ENCODE data around the gene DPH1.
"Not testable (repeated sequence)": the region's sequence is repeated elsewhere in the genome, so short reads cannot be mapped to it uniquely, and the experiment has no call there.

Gene DPH1

DNA sequence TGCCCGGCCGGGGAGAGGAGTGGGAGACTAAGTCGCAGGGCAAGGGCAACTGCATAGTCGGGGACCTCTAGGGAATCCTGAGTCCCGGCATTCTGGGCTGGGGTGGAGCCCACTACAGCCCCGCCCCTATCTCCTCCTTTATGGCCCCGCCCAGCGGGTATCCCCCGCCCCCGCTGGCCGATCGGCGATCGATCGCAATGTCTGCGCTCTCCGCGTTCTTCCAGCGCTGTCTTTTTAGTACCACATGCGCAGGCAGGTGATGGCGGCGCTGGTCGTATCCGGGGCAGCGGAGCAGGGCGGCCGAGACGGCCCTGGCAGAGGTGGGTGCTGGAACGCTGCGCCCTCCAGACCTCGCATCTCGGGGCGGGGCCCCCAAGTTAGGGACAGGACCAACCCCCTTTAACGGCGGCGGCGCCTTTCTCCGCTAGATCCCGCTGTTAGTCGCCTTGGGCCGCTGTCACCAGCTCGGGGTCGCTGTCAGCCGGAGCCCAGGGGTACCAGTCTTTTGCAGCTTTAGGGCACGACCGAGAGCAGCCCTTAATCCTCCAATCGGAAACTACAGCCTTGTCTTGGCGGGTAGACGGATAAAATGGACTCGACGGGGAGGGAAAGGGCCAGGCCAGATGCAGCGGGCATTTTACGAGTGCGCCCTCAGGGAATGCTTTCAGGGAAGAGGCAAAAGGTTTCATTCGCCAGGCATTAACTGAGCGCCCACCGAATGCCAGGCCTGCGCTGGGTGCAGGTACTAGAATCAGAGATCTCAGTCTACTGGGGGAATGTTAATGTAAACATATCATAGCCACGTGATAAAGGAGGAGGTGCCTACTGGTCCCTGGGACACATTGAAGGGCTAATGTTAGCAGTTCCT is at the start of gene DPH1:
Gene DPH1 (plus strand): TSS at position 243 of the 868 bp plus-strand sequence. CDS start 17 bp downstream, at position 260.
- DNase-seq, result peak in 49 of 51 donors; percentile 32 to 91 (median 79)

DNA sequence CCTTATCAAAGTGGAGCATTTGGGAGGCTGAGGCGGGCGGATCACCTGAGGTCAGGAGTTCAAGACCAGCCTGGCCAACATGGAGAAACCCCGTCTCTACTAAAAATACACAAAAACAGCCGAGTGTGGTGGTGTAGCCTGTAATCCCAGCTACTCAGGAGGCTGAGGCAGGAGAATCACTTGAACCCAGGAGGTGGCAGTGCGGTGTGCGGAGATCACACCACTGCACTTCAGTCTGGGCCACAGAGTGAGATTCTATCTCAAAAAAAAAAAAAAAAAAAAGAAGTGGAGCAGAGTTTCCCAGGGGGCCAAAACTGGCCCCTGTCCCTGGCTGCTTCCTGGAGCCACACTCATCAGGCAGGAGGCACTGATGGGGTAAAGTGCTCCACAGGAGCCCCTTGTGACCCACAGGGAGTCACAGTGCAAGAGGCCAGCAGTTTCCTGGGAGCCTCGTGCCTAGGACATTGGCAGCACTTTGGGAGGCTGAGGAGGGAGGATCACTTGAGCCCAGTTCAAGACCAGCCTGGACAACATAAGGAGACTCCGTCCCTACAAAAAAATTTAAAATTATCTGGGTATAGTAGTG is 49.2 kb upstream of the DPH1 start:
- DNase-seq, result no peak

DNA sequence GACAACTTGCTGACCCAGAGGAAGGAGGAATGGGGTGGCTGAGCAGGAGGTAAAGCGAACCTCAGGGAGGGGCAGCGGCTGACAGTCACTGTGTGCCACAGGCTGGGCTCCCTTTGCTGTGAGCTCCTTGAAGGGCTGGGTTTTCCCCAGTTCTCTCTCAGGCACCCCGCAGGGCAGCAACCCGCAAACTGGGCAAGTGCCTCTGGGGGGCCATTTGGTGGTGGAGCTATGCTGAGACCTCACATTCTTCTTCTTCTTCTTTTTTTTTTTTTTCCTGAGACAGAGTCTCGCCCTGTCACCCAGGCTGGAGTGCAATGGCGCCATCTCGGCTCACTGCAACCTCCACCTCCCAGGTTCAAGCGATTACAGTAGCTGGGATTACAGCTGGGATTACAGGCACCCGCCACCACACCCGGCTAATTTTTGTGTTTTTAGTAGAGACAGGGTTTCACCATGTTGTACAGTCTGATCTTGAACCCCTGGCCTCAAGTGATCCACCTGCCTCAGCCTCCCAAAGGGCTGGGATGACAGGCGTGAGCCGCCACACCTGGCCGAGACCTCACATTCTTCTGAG is 47.1 kb upstream of the DPH1 start:
- DNase-seq, result not testable (repeated sequence)

DNA sequence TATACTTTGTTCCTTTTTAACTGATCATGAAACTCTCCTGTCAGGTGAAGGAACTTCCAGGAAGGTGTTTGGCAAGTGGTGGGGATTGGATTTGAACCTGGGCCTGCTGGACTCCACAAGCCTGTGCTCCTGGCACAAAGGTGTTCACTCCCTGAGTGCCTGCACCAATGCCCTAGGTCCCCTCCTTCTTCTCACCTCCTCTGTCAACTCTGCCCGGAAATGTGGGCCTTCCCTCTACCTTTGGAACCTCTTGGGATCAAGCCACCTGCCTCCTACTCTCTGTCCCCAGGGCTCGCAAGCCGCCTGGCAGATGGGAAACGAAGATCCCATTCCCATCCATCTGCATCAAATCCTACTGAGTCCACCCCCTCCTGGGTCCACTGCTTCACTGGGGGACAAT is 44.9 kb upstream of the DPH1 start:
- no peak for DNase-seq

DNA sequence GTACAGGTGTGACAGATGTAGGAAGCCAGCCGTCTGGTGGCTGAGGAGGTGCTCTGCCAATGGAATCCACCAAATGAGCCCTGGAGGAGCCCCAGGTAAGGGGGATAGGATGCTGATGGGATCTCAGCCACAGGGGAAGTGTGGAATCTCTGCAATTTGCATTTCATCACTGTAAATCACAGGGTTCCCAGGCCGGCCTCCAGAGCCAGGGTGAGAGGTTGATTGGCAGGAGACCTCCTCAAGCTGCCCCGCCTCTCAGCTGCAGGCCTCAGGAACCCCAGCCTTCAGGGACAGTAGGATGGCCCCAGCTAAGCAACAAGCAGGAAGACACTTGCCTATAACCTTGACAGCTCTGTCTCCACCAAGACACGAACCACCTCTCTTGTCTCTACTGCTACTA is 44.3 kb upstream of the DPH1 start:
- no peak for DNase-seq

DNA sequence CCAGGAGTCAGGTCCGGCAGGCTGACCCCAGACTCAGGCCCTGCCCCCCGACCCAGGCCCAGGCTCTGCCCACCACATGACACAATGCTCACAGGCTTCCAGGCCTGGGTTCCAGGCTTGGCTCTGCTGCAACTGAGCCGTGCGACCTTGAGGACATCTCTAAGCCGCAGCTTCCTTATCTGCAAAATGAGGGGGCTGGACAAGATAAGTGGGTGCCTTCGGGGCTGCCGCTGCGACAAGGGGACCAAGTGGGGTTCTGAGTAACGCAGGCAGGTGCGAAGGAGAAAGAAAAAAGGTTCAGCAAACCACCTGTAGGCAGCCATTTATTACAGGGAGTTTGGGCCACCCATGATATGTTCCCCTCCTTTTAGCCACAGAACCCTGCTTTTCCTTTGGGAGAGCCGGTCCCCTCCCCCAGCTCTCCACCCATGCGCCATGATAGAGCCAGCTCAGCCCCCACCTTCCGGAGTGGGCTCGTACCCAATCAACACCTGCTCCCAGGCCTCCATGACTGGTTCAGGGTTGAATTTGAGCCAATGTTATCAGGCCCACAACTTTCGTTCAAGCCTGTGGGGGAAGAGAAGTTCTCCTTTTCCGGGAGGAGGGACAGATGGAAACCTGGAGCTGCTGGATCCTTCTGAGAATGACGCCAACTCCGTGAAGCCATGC is 43.0 kb upstream of the DPH1 start:
- peak in 1 of 51 donors; percentile 76 for DNase-seq

DNA sequence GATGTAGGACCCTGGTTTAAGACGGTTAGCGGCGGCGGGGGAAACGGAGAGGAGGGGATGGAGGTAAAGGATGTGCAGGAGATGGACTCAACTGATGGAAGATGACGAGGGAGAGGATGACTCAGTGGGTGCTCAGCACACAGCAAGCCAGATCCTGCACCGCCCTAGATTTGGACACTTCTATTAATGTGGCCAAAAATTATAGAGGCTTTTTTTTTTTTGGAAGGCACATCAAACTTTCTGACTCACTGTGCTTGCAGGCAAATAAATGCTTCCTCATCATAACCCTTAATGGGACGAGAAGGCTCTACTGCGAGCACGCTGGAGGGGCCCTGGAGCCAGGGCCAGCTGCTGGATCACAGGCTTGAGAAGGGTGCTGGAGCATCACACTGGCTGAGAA is 40.8 kb upstream of the DPH1 start:
- peak in 1 of 51 donors; percentile 55 for DNase-seq

DNA sequence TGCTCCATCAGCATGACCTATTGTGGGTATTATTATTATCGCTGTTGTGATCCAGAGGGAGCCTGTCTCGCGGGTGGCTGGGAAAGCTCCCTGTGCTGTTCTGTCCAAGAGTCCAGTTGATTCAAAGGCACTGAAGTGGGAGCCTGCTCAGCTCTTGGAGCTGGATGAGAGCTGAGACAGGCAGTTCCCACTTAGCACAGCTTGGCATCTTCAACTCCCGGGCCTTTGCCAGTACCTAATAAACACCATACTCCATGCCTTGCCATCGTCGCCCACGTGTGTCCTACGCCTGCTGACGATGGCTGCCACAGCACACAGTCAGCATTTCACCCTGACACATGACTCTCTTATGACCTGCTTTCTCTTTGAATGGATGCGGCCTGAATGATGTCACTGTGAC is 37.4 kb upstream of the DPH1 start:
- peak in 21 of 51 donors; percentile 11 to 65 (median 28) for DNase-seq

DNA sequence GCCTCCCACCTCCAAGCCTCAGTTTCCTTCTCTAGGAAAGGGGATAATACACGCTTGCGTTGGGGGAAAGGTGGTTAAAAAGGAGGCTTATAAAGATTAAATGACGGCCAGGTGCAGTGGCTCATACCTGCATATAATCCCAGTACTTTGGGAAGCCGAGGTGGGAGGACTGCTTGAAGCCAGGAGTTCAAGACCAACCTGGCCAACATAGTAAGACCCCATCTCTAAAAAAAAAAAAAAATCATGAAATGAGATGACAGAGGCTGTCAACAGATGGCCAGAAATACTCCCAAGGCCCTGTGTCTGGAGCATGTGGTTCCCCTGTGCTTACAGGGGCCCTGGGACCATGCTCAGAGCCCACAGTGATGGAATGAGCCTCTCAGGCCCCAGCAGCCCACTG is 35.2 kb upstream of the DPH1 start:
- DNase-seq, result no peak

DNA sequence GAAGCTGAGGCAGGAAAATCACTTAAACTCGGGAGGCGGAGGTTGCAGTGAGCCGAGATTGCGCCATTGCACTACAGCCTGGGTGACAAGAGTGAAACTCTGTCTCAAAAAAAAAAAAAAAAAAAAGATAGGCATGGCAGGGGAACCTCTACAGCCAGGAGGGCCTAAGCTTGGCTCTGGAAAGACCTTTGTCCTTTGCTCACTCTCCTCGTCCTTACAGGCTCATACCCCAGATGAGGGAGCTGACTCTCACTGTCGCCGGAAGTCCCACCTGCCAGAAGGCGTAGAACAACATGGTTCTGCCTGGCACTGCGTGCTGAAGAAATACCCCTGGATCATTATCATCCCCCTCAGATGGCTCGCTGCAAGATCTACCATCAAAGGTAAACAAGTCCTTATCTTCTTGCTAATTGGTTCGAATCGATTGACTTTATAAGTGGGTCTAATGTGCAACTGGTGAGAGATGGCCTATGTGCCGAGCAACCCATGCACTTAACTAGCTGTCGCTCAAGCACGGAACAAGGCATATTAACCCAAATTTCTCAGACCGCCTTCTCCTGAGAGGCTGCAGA is 34.5 kb upstream of the DPH1 start:
- no peak for DNase-seq

DNA sequence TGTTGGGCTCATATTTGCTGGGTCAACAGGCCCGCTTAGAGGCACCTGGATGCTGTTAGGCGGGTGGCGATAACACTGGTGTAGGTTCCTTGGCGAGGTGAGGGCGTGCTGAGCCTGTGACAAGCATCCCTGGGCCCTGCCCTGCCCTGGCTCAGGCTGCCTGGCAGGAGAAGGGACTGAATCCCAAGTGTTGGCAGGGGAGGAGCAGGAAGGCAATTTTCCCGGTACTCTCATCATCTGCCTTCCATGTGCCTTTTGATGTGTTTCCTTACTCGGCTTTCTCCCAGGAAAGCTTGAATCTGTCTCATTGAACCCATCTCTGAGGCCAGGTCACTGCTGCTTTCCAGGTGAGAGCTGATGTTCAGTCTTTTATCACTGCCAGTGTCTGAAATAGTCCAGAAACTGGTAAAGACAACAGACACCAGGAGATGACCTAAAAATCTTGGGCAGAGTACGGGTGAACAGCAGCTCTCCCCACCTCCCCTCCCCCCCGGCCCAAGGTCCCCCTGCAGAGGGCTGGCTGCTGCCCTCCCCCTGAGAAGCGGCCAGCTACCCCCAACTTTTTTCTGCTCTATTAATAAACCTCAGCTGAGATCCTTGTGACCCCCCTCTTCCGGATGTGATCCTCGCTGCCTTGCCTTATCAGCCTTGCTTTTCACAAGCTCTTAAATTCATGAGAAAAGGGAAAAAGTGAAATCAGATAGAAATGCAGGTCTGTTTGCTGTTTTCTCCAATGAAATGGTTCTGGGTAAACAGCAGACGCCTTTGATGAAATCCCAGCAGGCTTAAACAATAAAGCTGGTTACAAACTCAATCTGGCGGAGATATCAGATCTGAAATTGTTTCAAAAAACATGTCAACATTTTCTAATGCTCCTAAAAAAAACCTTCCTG is 33.8 kb upstream of the DPH1 start:
- DNase-seq, result no peak

DNA sequence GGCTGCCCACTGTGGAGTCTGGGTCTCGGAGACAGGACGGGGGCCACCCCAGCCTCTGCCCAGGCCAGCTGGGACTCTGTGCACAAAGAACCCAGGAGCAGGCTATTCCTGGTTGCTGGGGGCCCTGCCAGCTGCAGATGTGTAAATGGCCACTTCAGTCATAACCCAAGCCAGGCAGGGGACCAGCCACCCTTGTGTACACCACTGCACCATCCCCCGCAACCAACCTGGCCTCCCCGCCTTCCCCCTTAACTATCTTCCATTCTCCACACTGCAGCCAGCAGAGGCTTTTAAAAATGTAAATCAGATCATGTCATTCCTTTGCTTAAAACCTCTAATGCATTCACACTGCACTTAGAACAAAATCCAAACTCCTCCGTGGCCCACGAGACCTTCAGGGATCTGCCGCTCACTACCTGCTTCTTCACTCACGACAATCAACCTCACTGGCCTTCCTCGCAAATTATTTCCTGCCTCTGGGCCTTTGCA is 33.1 kb upstream of the DPH1 start:
- DNase-seq, result no peak

DNA sequence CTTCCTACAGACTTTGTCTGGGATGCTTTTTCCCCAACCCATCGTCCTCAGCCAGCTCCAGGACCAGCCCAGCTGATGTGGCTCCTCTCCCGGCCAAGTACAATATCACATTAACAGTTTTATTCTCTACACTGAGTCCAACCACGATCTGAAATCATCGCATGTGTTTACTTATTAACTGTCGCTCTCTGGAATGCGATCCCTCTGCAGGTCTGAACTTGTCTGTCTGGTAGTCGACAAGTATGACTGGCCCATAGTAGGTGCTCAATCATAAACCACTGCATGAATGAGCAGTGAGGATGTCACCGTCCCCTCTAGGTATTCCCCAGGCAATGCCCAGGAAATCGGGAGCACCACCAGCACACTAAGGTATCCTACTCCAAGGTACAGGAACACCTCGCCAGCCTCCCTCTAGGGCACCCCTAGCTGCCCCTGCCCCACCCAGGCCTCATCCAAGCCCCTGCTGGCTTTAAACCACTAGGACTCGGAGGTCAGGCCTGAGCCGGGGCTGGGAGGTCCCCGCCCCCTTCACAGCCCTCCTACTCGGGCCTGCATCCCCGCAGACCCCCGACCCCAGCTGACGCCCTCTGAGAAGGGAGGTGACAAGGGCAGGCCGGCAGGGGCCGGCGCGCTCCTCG is 32.5 kb upstream of the DPH1 start:
- DNase-seq, result no peak

DNA sequence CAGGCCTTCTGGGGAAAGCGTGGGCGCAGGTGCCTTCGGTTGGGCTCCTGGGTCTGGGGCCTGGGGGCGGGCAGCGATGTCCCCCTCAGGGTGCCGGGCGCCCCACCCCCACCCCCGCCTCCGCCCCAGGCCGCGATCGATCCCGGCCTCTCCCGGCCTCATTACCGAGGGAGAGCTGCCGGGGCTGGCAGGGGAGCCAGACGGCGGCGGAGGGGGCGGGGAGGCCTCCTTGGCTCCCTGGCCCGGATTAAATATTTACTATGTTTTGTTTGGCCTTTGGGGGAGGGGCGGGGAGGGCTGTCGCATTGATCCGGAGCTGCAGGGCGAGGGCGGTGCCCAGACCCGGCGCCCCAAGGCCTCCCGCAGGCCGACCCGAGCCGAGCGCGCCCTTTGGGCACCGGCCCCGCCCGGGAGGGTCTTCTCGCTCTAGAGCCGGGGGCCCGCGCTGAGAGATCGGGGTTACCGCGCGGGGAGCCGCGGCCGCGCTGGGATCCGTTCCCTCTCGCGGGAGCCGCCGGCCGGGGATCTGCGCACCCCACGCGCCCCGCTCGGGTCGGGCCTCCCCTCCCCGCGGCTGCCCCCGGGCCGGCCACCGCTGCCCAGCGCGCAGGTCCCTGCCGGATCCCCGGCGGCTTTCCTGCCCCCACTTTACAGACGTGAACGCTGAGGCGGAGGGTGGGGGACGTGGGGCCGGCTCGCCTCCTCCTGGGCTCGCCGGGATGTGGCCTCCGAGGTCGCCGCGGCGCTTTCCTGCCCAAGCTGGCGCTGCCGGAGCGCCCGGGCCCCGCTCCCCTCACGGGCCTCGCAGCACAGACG is 31.8 kb upstream of the DPH1 start:
- DNase-seq, result no peak

DNA sequence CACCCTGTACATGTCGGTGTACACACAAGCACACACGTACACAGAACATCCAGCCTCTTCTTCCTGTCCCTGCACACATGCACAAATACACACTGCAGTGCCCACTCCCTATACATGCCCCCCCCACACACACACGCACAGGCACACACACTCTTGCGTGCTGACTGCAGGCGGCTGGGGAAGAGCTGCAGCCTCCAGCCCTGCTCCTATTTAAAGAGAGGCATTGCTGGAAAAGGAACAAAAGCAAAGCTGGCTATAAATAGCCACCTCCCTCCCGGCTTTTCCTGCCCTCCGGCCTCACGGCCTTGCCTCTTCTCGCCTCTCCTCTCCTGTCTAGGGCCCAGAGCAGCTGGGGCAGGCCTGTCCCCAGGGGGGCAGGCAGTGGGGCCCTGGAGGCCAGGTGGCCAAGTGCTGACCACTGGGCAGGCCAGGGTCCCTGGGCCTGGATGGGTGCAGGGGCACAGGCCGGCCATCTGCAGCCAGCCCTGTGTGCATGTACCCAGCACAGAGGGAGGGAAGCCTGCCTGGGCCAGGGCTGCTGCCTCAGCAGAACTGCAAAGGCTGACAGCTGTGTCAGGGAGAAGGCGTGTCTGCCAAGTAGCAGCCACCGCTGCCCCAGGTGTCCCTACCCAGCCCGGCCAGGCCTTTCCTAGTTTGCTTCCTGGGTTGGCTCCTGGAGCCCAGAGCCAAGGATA is 30.2 kb upstream of the DPH1 start:
- peak in 27 of 51 donors; percentile 9 to 70 (median 42) for DNase-seq

DNA sequence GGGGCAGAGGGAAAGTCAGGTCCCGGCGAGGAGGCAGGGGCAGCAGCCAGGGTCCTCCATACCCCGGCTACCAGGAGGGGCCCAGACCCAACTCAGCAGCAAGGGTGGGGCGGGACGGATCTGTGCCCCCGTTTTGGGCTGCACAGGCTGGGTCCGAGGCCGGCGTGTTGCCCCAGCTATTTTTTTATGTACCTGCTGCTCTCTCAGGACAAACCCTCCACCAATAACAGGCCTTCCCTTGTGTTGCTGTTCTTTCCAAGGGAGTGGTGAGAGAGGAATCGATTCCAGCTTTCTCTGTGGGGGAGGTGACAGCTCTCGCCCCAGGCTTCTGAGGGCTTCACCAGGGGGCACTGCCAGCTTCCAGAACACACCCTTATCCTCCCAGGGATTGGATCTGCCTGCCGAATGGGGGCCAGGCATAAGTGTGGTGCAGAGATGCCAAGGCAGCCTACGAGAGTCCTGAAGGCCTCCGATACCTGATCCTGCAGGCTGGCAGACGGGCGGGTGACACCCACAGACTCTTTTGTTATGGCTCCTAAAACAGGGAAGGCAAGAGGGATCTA is 27.1 kb upstream of the DPH1 start:
- peak in 2 of 51 donors; percentile 24 to 45 for DNase-seq

DNA sequence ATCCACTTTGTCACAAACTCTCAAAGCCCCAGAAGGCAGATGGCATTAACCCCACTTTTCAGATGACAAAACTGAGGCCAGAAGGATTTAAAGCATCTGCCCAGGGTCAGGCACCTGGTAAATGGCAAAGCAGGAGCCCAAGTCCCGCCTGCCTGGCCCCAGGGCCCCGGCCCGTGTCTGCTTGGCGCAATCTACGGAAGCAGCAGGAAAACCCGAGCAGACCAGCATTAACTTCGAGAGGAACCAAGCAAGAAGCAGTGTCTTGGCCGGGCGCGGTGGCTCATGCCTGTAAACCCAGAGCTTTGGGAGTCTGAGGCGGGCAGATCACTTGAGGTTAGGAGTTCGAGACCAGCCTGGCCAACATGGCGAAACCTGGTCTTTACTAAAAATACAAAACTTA is 26.4 kb upstream of the DPH1 start:
- DNase-seq, result no peak

DNA sequence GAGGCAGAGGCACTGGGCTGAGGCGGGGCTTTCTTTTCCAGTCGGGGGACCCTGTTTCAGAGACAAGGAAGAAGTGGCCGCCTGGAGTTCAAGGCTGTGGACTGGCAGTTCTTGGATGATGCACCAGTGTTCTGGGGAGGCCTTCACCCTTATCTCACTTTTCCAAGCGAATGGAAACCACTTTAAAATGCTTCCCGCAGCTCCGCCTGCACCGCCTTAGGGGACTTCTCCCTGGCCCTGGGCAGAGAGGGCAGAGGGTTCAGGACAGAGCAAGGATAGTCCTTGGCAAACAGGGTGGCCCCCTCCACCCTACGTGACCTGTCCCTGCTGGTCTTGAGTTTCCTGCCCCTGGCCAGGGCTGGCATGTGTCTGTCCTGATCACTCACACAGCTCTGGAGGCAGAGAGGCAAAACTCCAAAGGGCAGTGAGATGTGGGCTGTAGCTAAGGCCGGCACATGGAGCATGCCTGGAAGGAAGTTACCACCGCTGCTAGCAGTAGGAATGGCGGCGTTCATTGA is 25.5 kb upstream of the DPH1 start:
- no peak for DNase-seq
